Measurements from ENCODE around the gene RABEP1. TPM values are rescaled to one million over a fixed set of nuclear protein-coding genes. Genes with fewer than 3 reads are reported as not detected.

Gene RABEP1
- total and polyA plus RNA-seq, 2 experiments from 2014 or later, result 37.0 to 88.1 TPM

GRCh38 chr17:5364696-5365095 is 82.6 kb downstream of the RABEP1 start (continued):
- TF ChIP-seq EZH2phosphoT487 (IDR thresholded peaks at IDR 0.05; ENCODE audit: unreplicated experiment), result no peak
- no peak for TF ChIP-seq CREB1 (CRISPR knock-in tag; IDR thresholded peaks at IDR 0.05; ENCODE audit: low read depth)
- no peak for TF ChIP-seq NANOG (IDR thresholded peaks at IDR 0.05; ENCODE audit: borderline replicate concordance)

GRCh38 chr17:5365831-5366230 is 83.7 kb downstream of the RABEP1 start:
- Mint-ChIP-seq H3K27me3 (ENCODE audit: insufficient read depth, low read depth, poor library complexity) (peaks cover 2% of the 10 kb centered on the region), H3K9me3 (no peaks in the 10 kb centered on the region), H3K27ac (no peak overlapping the region), H3K36me3 (ENCODE audit: low read depth) (peaks cover 41% of the 10 kb centered on the region), H3K4me3 (no peak overlapping the region), H3K4me1 (peaks cover 22% of the 10 kb centered on the region)
- Histone ChIP-seq H3K4me1 (ENCODE audit: insufficient read depth) (peaks cover 16% of the 10 kb centered on the region; the same call in 1 of the 2 replicates), H3K27ac (ENCODE audit: low read depth) (no peak overlapping the region), H4K20me1 (replicated peaks; ENCODE audit: insufficient read depth) (0 out of 2 replicates have a peak, but pooled peaks cover 3% of the 10 kb centered on the region), H2AFZ (no peak overlapping the region), H3F3A (replicated peaks; ENCODE audit: low read depth) (no peaks in the 10 kb centered on the region), H3K4me3 (no peak overlapping the region), H3K79me2 (replicated peaks; ENCODE audit: insufficient read depth) (0 out of 2 replicates have a peak, but pooled peaks cover 11% of the 10 kb centered on the region), H3K27me3 (ENCODE audit: insufficient read depth) (no peaks in the 10 kb centered on the region), H3K36me3 (ENCODE audit: insufficient read depth) (peaks cover 7% of the 10 kb centered on the region; the same call in 1 of the 2 replicates), H3K4me2 (no peak overlapping the region), H3K9me2 (ENCODE audit: insufficient read depth) (no peaks in the 10 kb centered on the region)
- TF ChIP-seq REST (IDR thresholded peaks at IDR 0.05; ENCODE audit: unreplicated experiment) (no peak), POLR2AphosphoS5 (IDR thresholded peaks at IDR 0.05; ENCODE audit: low read depth) (no peak), NANOG (IDR thresholded peaks at IDR 0.05; ENCODE audit: borderline replicate concordance) (no peak), EZH2phosphoT487 (IDR thresholded peaks at IDR 0.05; ENCODE audit: unreplicated experiment) (no peak), CREB1 (CRISPR knock-in tag; IDR thresholded peaks at IDR 0.05; ENCODE audit: low read depth) (no peak), STAT1 (IDR thresholded peaks at IDR 0.05; ENCODE audit: unreplicated experiment) (no peak), EZH2 (IDR thresholded peaks at IDR 0.05; ENCODE audit: low read depth, unreplicated experiment) (no peak), ETS1 (IDR thresholded peaks at IDR 0.05) (no peak), ZNF462 (CRISPR knock-in tag; IDR thresholded peaks at IDR 0.05) (no peak), ZNF331 (CRISPR knock-in tag; IDR thresholded peaks at IDR 0.05; ENCODE audit: low read depth) (no peak), CTCF (conservative IDR thresholded peaks at IDR 0.05; ENCODE audit: low read depth in 2 of 2) (no peak), JUNB (IDR thresholded peaks at IDR 0.05; ENCODE audit: unreplicated experiment) (no peak), ZNF114 (CRISPR knock-in tag; IDR thresholded peaks at IDR 0.05) (no peak)
- ATAC-seq (no peak), DNase-seq (ENCODE audit: low spot score) (no peak)

Data from GM23338 (cell line).